HG02798 (cell line): ENCODE measurements around the gene MCC.
A peak's percentile ranks its signal among the peaks of the same experiment; 100 is the strongest.

Experiments used
- ATAC-seq: cut with Tn5 transposase; IDR thresholded peaks from one replicate; pipeline ENCODE4 v1.9.1; 2021; ENCODE audit warnings: mild to moderate bottlenecking; ENCODE audit not compliant: unreplicated experiment, poor library complexity

MCC gene

GRCh38 chr5:113128641-113129330, 359.5 kb downstream of the MCC start:
- ATAC-seq: no peak

- ATAC-seq: no peak
These were observed 360.2 kb downstream of the MCC start for GRCh38 chr5:113128082-113128481.

- ATAC-seq: no peak
These were observed 361.2 kb downstream of the MCC start for GRCh38 chr5:113127021-113127420.

- no peak for ATAC-seq
These were observed 362.9 kb downstream of the MCC start for GRCh38 chr5:113125371-113125770.

- no peak for ATAC-seq
These were observed 363.3 kb downstream of the MCC start for GRCh38 chr5:113124914-113125313.

- no peak for ATAC-seq
These were observed 364.0 kb downstream of the MCC start for GRCh38 chr5:113124265-113124664.

GRCh38 chr5:113123618-113124017, 364.6 kb downstream of the MCC start:
- ATAC-seq: no peak

- ATAC-seq: no peak
These were observed 366.2 kb downstream of the MCC start for GRCh38 chr5:113122053-113122452.

GRCh38 chr5:113119246-113119924, 368.9 kb downstream of the MCC start:
- no peak for ATAC-seq

GRCh38 chr5:113118765-113119164, 369.5 kb downstream of the MCC start:
- ATAC-seq: no peak

GRCh38 chr5:113118298-113118697, 370.0 kb downstream of the MCC start:
- ATAC-seq: no peak

GRCh38 chr5:113117543-113118115, 370.6 kb downstream of the MCC start:
- no peak for ATAC-seq

- no peak for ATAC-seq
These were observed 372.3 kb downstream of the MCC start for GRCh38 chr5:113115956-113116355.

- peak; percentile 78 for ATAC-seq
These were observed 373.2 kb downstream of the MCC start for GRCh38 chr5:113115061-113115460.

- ATAC-seq: no peak
These were observed 373.7 kb downstream of the MCC start for GRCh38 chr5:113114559-113114958.

- no peak for ATAC-seq
These were observed 375.8 kb downstream of the MCC start for GRCh38 chr5:113112435-113112834.

- no peak for ATAC-seq
These were observed 378.1 kb downstream of the MCC start for GRCh38 chr5:113110117-113110516.

GRCh38 chr5:113109344-113109743, 378.9 kb downstream of the MCC start:
- no peak for ATAC-seq

- no peak for ATAC-seq
These were observed 379.8 kb downstream of the MCC start for GRCh38 chr5:113108485-113108884.

GRCh38 chr5:113106821-113107220, 381.4 kb downstream of the MCC start:
- no peak for ATAC-seq

GRCh38 chr5:113105693-113106280, 382.5 kb downstream of the MCC start:
- no peak for ATAC-seq
